Activated effector memory CD4-positive, alpha-beta T cell treated with anti-CD3 and anti-CD28 coated beads, Interleukin-2, amount 50 U/mL, for 16 hours (primary cell): ENCODE measurements around the gene GUCA2A.
"Not testable (repeated sequence)": the region's sequence is repeated elsewhere in the genome, so short reads cannot be mapped to it uniquely, and the experiment has no call there.

Experiments
- DNase-seq: peaks from one replicate; pipeline ENCODE4 v3.0.0-alpha.2; 2020

Gene GUCA2A

GRCh38 chr1:42164551-42165420 is at the start of gene GUCA2A:
TSS of gene GUCA2A (minus strand) at chr1:42164745. CDS start at chr1:42164712, 33 bp downstream.
- no peak for DNase-seq

GRCh38 chr1:42211224-42211623 is 46.7 kb upstream of the GUCA2A start:
- no peak for DNase-seq

- no peak for DNase-seq
These were observed 46.0 kb upstream of the GUCA2A start for GRCh38 chr1:42210421-42211133.

- DNase-seq = no peak
These were observed 45.1 kb upstream of the GUCA2A start for GRCh38 chr1:42209526-42210251.

GRCh38 chr1:42206930-42207329 is 42.4 kb upstream of the GUCA2A start:
- DNase-seq = not testable (repeated sequence)

- no peak for DNase-seq
These were observed 41.6 kb upstream of the GUCA2A start for GRCh38 chr1:42206164-42206563.

GRCh38 chr1:42201986-42202385 is 37.4 kb upstream of the GUCA2A start:
- DNase-seq = no peak

- no peak for DNase-seq
These were observed 33.7 kb upstream of the GUCA2A start for GRCh38 chr1:42198251-42198650.

- no peak for DNase-seq
These were observed 31.3 kb upstream of the GUCA2A start for GRCh38 chr1:42195841-42196240.

- no peak for DNase-seq
These were observed 27.6 kb upstream of the GUCA2A start for GRCh38 chr1:42192106-42192505.

- DNase-seq = no peak
These were observed 26.8 kb upstream of the GUCA2A start for GRCh38 chr1:42191319-42191718.

GRCh38 chr1:42189931-42190853 is 25.6 kb upstream of the GUCA2A start:
- DNase-seq = no peak

- DNase-seq = no peak
These were observed 21.6 kb upstream of the GUCA2A start for GRCh38 chr1:42186152-42186551.

- DNase-seq = no peak
These were observed 20.1 kb upstream of the GUCA2A start for GRCh38 chr1:42184616-42185015.

- no peak for DNase-seq
These were observed 19.4 kb upstream of the GUCA2A start for GRCh38 chr1:42183957-42184268.

- no peak for DNase-seq
These were observed 18.8 kb upstream of the GUCA2A start for GRCh38 chr1:42183210-42183956.

- no peak for DNase-seq
These were observed 17.1 kb upstream of the GUCA2A start for GRCh38 chr1:42181687-42182086.

- DNase-seq = no peak
These were observed 15.4 kb upstream of the GUCA2A start for GRCh38 chr1:42179900-42180329.

GRCh38 chr1:42179275-42179674 is 14.7 kb upstream of the GUCA2A start:
- DNase-seq = no peak

- no peak for DNase-seq
These were observed 13.7 kb upstream of the GUCA2A start for GRCh38 chr1:42178249-42178648.

GRCh38 chr1:42177541-42177981 is 13.0 kb upstream of the GUCA2A start:
- no peak for DNase-seq
